Midbrain (tissue), 1 donor: ENCODE measurements around the gene GLP2R.

ENCODE experiments used
- DNase-seq: peaks from one replicate; lab custom pipeline; 2025; lab: John Stamatoyannopoulos, UW

Gene GLP2R

GRCh38 chr17:9855036-9855435 is 29.3 kb downstream of the GLP2R start:
- no peak for DNase-seq

- DNase-seq = no peak
These were observed 34.1 kb downstream of the GLP2R start for GRCh38 chr17:9859781-9860180.

GRCh38 chr17:9860851-9861250 is 35.1 kb downstream of the GLP2R start:
- DNase-seq = no peak

GRCh38 chr17:9862220-9862619 is 36.5 kb downstream of the GLP2R start:
- DNase-seq = no peak

- DNase-seq = no peak
These were observed 37.2 kb downstream of the GLP2R start for GRCh38 chr17:9862949-9863348.

- no peak for DNase-seq
These were observed 39.9 kb downstream of the GLP2R start for GRCh38 chr17:9865586-9865985.

GRCh38 chr17:9868552-9868951 is 42.8 kb downstream of the GLP2R start:
- DNase-seq = no peak

GRCh38 chr17:9872852-9873251 is 47.1 kb downstream of the GLP2R start:
- no peak for DNase-seq

GRCh38 chr17:9874722-9875121 is 49.0 kb downstream of the GLP2R start:
- no peak for DNase-seq

- DNase-seq = peak; percentile 53
These were observed 49.7 kb downstream of the GLP2R start for GRCh38 chr17:9875441-9875840.

- DNase-seq = no peak
These were observed 52.6 kb downstream of the GLP2R start for GRCh38 chr17:9878356-9878755.

GRCh38 chr17:9878786-9879525 is 53.2 kb downstream of the GLP2R start:
- DNase-seq = no peak

- DNase-seq = peak; percentile 23
These were observed 54.9 kb downstream of the GLP2R start for GRCh38 chr17:9880582-9880999.

- no peak for DNase-seq
These were observed 57.7 kb downstream of the GLP2R start for GRCh38 chr17:9883451-9883850.

GRCh38 chr17:9886141-9886930 is 60.6 kb downstream of the GLP2R start:
- DNase-seq = peak; percentile 43

GRCh38 chr17:9887508-9887907 is 61.8 kb downstream of the GLP2R start:
- no peak for DNase-seq

- DNase-seq = no peak
These were observed 64.4 kb downstream of the GLP2R start for GRCh38 chr17:9890124-9890523.

- no peak for DNase-seq
These were observed 67.8 kb downstream of the GLP2R start for GRCh38 chr17:9893411-9894012.

GRCh38 chr17:9894231-9894630 is 68.5 kb downstream of the GLP2R start:
- no peak for DNase-seq

GRCh38 chr17:9895923-9896322 is 70.2 kb downstream of the GLP2R start:
- no peak for DNase-seq

- DNase-seq = no peak
These were observed 71.7 kb downstream of the GLP2R start for GRCh38 chr17:9897372-9897968.

GRCh38 chr17:9898812-9899211 is 73.1 kb downstream of the GLP2R start:
- no peak for DNase-seq
